ENCODE results near the gene CDIPT.

Gene CDIPT

GRCh38 chr16:29898135-29898803 lies 35.2 kb upstream of the CDIPT start:
- POLR2A ChIA-PET: no interaction called here
- peak overlapping the region; percentile 52 for H3K4me3 ChIP-seq (ENCODE audit: low read depth, low read length)
- no peak for DNase-seq (ENCODE audit: low read depth, low spot score)
- no peak for TF ChIP-seq CTCF (IDR thresholded peaks at IDR 0.05; ENCODE audit: insufficient read depth, low read length, missing control alignments)
- CTCF ChIA-PET: interaction anchor here (0.8 to 1.7 kb wide), 2 partner anchors 49 to 134 kb away, joined by 4 to 6 read pairs; no protein-coding TSS in a partner anchor

GRCh38 chr16:29897333-29897732 lies 34.3 kb upstream of the CDIPT start:
- ChIA-PET POLR2A (no interaction called here), CTCF (no interaction called here)
- no peak for TF ChIP-seq CTCF (IDR thresholded peaks at IDR 0.05; ENCODE audit: insufficient read depth, low read length, missing control alignments)
- no peak overlapping the region for H3K4me3 ChIP-seq (ENCODE audit: low read depth, low read length)
- DNase-seq (ENCODE audit: low read depth, low spot score): no peak

GRCh38 chr16:29896841-29897240 lies 33.8 kb upstream of the CDIPT start:
- POLR2A ChIA-PET: no interaction called here
- CTCF ChIA-PET: no interaction called here
- H3K4me3 ChIP-seq (ENCODE audit: low read depth, low read length): no peak overlapping the region
- no peak for DNase-seq (ENCODE audit: low read depth, low spot score)
- TF ChIP-seq CTCF (IDR thresholded peaks at IDR 0.05; ENCODE audit: insufficient read depth, low read length, missing control alignments): no peak

- TF ChIP-seq CTCF (IDR thresholded peaks at IDR 0.05; ENCODE audit: insufficient read depth, low read length, missing control alignments): no peak
- POLR2A ChIA-PET: no interaction called here
- CTCF ChIA-PET: interaction anchor here (1.0 kb wide), 1 partner anchor 46 kb away, joined by 4 read pairs; no protein-coding TSS in a partner anchor
- no peak for DNase-seq (ENCODE audit: low read depth, low spot score)
- H3K4me3 ChIP-seq (ENCODE audit: low read depth, low read length): no peak overlapping the region
Observed at GRCh38 chr16:29894352-29894751, 31.3 kb upstream of the CDIPT start.

GRCh38 chr16:29893553-29893952 lies 30.5 kb upstream of the CDIPT start:
- TF ChIP-seq CTCF (IDR thresholded peaks at IDR 0.05; ENCODE audit: insufficient read depth, low read length, missing control alignments): no peak
- ChIA-PET CTCF (interaction anchor here (1.0 kb wide), 1 partner anchor 45 kb away, joined by 4 read pairs; no protein-coding TSS in a partner anchor), POLR2A (no interaction called here)
- no peak overlapping the region for H3K4me3 ChIP-seq (ENCODE audit: low read depth, low read length)
- DNase-seq (ENCODE audit: low read depth, low spot score): no peak

- ChIA-PET CTCF (no interaction called here), POLR2A (no interaction called here)
- no peak overlapping the region for H3K4me3 ChIP-seq (ENCODE audit: low read depth, low read length)
- no peak for DNase-seq (ENCODE audit: low read depth, low spot score)
- no peak for TF ChIP-seq CTCF (IDR thresholded peaks at IDR 0.05; ENCODE audit: insufficient read depth, low read length, missing control alignments)
Observed at GRCh38 chr16:29892458-29892813, 29.4 kb upstream of the CDIPT start.

All from AG04449 (cell line).